Suppressor macrophage treated with lipopolysaccharide for 4 hours (primary cell): ENCODE data around the gene MAP2.

Experiments used
- DNase-seq: peaks from one replicate; pipeline ENCODE4 v3.0.0-alpha.2; 2020

The MAP2 gene

DNA sequence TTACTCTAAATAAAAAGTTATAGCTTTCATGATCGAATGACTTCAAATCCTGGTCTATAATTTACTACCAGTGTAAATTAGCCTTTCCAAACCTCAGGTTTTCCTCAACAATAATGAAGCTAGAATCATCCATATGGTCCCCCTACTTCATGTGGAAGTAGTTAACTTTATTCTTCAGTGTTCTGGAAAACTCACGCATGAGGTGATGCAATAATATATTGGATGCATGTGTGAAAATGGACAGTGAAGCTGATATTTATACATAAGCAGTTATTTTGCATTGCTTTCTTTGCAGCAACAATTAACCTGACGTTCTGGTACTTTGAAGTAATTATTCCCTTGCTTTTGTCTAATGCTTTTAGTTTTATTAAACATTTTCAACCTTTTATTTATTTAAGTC lies 329.2 kb downstream of the MAP2 start:
- DNase-seq, result no peak

DNA sequence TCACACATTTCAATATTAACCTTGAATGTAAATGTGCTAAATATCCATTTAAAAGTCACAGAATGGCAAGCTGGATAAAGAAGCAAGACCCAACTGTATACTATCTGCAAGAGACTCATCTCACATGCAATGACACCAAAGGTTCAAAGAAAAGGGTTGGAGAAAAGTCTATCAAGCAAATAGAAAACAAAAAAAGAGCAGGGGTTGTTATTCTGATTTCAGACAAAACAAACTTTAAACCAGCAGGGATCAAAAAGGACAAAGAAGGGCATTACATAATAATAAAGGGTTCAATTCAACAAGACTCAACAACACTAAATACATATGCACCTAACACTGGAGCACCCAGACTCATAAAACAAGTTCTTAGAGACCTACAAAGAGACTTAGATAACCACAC lies 333.3 kb downstream of the MAP2 start:
- DNase-seq, result no peak

DNA sequence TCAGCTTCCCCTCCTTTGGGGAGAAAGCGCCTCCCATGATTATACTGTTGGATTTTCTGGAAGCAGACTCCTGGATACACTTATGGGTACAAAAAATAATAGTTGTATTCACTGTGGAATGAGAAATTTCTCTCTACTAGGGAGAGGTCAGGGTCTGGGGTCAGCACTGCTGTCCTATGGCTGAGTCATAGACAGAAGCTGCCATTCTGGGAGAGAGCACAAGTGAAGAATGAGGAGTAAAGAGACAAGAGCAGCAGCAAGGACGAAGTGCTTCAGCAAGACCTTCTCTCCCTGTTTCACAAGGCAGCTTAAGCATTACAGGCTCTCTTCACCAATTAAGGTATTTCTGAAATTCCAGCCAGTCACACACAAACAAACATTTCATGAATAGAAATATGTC lies 337.7 kb downstream of the MAP2 start:
- no peak for DNase-seq

DNA sequence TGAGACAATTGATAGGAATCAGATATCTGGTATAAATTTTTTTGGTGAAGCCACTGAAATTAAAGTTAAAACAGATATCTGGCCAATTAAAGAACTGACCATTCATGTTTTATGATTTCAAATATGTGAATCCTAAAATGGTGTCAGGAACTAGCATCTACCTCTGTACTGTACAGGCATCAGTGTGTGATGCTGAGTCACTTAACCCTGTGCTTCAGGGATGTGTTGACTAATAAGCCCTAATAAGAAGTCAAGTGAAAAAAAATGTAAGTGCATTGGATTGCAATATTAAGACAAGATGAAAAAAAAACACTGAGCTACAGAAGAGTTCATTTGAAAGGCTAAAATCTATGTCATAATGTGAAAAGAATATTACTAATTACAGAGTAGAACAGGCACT lies 338.7 kb downstream of the MAP2 start:
- no peak for DNase-seq

DNA sequence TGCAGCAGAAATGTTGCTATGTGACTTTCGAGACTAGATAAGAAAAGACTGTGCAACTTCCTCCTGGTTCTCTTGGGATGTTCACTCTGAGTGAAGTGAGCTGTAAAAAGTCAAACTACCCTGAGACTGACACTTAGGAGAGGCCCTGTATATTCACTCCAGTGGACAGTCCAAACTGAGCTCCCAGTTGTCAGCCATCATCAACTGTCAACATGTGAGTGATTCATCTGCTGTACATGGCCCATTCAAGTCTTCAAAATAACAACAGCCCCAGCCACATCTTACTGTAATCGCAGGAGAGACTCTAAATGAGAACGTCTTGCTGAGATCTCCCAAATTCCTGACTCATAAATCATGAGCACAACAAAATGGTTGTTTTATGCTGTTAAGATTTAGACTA lies 339.3 kb downstream of the MAP2 start:
- no peak for DNase-seq

DNA sequence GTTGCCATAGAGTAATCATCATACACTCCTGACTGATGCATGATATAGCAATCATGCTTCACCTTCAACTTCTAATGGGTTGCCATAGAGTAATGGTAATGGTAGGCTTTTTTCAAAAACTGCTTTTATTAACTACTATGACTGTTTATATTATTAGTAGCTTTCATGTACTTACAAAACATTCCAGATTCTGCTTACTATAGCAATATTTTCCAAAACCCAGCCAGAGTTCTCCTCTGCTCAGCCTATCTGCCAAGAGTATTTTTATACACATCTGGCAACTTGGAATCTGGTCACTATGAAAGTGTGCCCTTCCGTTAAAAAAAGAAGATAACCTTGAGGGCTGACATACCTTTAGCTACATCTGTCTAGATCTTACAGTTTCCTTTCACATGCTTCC lies 342.8 kb downstream of the MAP2 start:
- DNase-seq, result no peak

DNA sequence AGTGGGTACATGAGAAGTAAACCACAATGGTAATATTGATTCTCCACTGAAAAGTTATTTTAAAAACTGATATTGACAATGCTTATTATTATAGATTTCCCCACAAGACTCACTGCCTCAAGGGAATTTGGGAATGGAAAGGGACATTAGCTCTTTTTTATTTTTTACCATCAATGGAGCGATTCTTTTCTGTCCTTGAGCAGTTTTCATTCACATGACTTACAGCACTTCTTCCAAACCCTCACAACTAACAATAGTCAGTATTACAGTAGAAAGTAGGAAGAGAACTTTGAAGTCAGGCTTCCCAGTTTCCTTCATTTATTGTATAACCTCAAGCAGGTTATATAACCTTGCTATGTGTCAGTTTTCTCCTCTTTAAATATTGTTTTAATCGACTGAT lies 343.5 kb downstream of the MAP2 start:
- no peak for DNase-seq

DNA sequence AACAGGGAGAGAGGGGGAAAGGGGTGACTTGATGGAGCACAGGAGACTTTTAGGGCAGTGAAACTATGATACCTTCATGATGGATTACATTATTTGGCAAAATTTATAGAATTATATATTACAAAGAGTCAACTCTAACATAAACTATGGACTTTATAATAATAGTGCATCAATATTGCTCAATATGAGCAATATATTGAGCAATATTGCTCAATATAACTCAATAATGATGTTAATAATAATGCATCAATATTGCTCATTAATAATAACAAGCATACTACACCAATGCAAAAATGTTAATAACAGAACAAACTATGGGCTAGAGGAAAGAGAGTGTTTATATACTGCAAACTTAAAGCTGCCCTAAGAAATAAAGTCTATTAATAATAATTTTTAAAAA lies 344.7 kb downstream of the MAP2 start:
- no peak for DNase-seq

DNA sequence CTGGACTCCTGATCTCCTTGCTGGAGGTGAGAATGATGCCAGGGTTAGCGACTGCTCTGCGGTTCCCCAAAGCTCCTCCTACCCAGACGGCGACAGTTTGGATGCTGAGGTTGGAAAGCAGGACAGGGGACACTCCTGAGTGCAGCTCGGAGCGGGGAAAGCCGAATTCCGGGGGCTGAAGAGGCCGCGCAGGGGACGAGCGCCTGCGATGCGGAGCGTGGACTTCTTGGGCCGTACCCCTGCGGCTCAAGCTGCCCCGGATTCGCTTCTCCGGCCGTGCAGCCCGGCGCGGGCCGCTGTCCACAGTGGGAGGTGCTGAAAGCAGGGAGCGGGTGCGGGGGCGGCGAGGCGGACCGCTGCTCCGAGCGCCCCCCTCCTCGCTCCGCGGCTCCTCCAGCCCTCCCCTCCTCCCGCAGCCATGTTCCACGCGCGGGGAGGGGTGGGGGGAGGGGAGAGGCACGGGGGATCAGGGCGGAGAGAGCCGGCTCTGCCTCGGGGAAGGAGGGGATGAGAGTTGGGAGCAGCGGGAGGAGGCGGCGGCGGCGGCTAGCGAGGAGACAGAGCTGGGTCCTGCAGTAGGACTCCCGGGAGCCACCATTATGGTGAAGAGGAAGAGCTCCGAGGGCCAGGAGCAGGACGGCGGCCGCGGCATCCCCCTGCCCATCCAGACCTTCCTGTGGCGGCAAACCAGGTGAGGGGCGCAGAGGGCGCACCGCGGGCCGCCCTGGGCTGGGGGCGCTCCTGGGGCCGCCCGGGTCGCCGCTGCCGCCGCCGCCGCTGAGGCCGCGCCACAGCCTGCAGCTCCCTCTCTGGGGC lies 347.8 kb downstream of the MAP2 start, which contains the start of gene UNC80:
Gene UNC80 (plus strand): TSS at position 359 of the 816 bp plus-strand sequence. CDS start 241 bp downstream, at position 600.
- DNase-seq, result peak; percentile 26

DNA sequence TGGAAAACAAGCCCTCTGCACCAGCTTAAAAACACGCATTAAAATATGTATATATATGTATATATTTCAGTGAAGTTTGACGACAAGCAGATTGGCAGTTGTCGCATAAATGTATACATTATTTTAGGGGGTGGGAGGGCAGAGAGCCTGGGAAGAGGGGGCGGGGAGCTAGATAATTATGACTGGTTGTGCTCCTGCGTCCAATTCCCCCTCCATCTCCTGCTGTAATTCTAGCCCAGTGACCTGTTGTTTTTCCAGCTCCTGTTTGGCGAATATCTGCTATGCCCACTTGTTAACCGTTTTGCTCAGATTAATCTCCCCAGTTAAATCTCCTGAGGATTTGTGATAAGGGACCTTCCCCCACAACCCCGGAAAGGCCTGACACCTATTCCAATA lies 348.4 kb downstream of the MAP2 start:
- no peak for DNase-seq

DNA sequence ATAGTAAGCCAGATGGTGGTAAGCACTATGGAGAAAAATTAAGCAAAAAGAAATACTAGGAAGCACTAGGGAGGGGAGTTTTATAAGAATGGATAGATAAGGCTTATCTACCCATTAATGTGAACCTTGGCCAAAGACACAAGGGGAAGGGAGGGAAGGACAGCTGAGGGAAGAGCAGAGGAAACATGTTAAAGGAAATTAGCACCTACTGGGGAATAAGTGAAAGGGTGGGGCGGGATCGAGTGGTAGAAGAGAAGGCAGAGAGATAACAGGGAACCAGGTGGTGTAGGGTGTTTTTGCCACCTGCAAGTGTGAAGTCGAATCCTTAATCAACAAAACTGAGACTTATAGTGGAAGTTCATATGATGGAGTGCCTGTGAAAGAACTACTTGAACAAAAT lies 349.5 kb downstream of the MAP2 start:
- DNase-seq, result no peak
